Measurements from ENCODE around the gene CLCN3.

DNA sequence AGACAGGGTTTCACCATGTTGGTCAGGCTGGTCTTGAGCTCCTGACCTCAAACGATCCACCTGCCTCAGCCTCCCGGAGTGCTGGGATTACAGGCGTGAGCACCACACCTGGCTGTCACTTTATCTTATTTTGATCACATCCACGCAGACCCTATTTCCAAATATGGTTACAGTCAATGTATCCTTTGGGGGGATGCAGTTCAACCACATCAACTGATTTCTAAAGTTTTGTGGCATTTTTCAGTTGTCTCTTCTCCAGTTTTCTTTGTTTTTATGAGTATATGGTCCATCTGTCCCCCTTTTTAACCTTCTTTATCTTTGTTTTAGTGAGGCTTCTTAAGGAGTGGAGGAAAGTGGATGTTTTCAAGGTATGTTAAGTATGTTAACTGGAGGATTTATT is 141.5 kb downstream of the CLCN3 start:
- TF ChIP-seq POLR2AphosphoS5 (IDR thresholded peaks at IDR 0.05; ENCODE audit: insufficient read depth in 1 of 2, low read depth in 1 of 2) (no peak), POLR2A (IDR thresholded peaks at IDR 0.05) (no peak)
- TF ChIP-seq, protein P1, sequence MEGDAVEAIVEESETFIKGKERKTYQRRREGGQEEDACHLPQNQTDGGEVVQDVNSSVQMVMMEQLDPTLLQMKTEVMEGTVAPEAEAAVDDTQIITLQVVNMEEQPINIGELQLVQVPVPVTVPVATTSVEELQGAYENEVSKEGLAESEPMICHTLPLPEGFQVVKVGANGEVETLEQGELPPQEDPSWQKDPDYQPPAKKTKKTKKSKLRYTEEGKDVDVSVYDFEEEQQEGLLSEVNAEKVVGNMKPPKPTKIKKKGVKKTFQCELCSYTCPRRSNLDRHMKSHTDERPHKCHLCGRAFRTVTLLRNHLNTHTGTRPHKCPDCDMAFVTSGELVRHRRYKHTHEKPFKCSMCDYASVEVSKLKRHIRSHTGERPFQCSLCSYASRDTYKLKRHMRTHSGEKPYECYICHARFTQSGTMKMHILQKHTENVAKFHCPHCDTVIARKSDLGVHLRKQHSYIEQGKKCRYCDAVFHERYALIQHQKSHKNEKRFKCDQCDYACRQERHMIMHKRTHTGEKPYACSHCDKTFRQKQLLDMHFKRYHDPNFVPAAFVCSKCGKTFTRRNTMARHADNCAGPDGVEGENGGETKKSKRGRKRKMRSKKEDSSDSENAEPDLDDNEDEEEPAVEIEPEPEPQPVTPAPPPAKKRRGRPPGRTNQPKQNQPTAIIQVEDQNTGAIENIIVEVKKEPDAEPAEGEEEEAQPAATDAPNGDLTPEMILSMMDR (IDR thresholded peaks at IDR 0.05), result no peak

All from vagina (tissue), 2 donors.